ENCODE results near the gene CSTB. TPM values are rescaled to one million over a fixed set of nuclear protein-coding genes. Genes with fewer than 3 reads are reported as not detected.

CSTB gene
- polyA plus RNA-seq, 1 experiment = 58.2 TPM

DNA sequence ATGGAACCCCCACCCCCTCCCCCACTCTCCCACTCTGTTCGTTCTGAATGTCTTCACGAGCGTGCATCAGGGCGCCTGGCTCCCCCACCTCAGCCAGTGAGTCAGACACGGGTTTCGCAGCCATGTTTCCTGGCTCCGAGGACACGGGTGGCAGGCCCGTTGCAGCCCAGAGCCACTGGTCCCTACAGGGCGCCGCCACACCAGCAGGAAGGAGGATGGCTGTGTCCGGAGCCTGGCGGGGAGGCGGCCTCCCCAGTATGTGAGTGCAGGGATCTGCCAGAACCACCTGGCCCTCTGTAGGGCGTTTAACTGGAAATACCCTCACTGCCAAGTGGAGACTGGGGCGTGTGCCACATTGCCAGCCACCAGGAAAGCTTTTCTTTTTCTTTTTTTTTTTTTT lies 18.5 kb downstream of the CSTB start:
- POLR2A ChIA-PET = interaction anchor here (0.6 kb wide), 1 partner anchor 10 kb away, joined by 3 read pairs; no protein-coding TSS in a partner anchor

DNA sequence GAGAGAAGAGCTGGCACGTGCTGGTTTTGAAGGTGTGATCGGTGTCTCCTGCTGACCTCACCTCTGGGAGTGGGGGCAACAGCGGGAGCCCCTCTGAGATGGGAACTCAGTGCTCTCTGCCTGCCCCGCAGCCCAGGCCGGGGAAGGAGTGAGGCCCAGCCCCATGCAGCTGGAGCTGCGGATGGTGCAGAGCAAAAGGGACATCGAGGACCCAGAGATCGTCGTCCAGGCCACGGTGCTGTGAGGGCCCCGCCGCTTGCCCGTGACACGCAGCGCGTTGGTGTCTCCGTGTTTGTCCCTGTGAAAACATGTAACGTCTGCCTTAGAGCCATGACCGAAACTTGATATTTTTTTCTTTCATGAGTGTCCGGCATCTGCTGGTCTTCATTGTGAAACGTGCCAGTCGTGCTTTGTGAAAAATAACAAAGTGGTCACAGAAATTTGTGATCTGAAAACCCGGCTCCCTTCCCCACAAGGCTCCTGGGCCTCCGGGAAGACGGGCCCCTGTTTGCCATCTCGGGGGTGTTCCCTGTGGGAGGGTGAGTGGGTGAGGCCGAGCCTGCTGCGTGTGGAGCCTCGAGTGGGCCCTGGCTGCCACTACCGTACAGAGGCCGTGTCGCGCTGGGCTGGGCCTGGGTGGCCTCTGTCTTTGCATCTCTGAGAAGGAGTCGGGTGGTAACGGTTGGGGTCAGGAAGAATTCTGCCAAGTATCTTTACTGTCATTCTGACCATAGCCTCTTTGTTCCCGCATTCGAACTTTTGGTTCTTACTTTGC lies 20.1 kb downstream of the CSTB start:
- H3K27me3 ChIP-seq (ENCODE audit: control insufficient read depth, insufficient read depth, low read length) = no peaks in the 10 kb centered on the region
- TF ChIP-seq, protein P1, sequence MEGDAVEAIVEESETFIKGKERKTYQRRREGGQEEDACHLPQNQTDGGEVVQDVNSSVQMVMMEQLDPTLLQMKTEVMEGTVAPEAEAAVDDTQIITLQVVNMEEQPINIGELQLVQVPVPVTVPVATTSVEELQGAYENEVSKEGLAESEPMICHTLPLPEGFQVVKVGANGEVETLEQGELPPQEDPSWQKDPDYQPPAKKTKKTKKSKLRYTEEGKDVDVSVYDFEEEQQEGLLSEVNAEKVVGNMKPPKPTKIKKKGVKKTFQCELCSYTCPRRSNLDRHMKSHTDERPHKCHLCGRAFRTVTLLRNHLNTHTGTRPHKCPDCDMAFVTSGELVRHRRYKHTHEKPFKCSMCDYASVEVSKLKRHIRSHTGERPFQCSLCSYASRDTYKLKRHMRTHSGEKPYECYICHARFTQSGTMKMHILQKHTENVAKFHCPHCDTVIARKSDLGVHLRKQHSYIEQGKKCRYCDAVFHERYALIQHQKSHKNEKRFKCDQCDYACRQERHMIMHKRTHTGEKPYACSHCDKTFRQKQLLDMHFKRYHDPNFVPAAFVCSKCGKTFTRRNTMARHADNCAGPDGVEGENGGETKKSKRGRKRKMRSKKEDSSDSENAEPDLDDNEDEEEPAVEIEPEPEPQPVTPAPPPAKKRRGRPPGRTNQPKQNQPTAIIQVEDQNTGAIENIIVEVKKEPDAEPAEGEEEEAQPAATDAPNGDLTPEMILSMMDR (IDR thresholded peaks at IDR 0.05; ENCODE audit: insufficient read depth, low read depth, low read length) = no peak
- ChIA-PET POLR2A (no interaction called here), CTCF (no interaction called here)
- DNase-seq (ENCODE audit: low read depth) = no peak
- peaks cover 56% of the 10 kb centered on the region for H3K36me3 ChIP-seq (ENCODE audit: control insufficient read depth, insufficient read depth, low read length)
- no peak overlapping the region for H3K4me3 ChIP-seq (ENCODE audit: low read depth, low read length)

More for the DNA sequence above, 18.5 kb downstream of the CSTB start:
- CTCF ChIA-PET = interaction anchor here (1.2 kb wide), 1 partner anchor 11 kb away, joined by 3 read pairs; no protein-coding TSS in a partner anchor
- Histone ChIP-seq H3K27me3 (ENCODE audit: control insufficient read depth, insufficient read depth, low read length) (no peaks in the 10 kb centered on the region), H3K4me3 (ENCODE audit: low read depth, low read length) (no peak overlapping the region), H3K36me3 (ENCODE audit: control insufficient read depth, insufficient read depth, low read length) (peaks cover 55% of the 10 kb centered on the region)
- no peak for DNase-seq (ENCODE audit: low read depth)
- TF ChIP-seq, protein P1 (IDR thresholded peaks at IDR 0.05; ENCODE audit: insufficient read depth, low read depth, low read length) = no peak

DNA sequence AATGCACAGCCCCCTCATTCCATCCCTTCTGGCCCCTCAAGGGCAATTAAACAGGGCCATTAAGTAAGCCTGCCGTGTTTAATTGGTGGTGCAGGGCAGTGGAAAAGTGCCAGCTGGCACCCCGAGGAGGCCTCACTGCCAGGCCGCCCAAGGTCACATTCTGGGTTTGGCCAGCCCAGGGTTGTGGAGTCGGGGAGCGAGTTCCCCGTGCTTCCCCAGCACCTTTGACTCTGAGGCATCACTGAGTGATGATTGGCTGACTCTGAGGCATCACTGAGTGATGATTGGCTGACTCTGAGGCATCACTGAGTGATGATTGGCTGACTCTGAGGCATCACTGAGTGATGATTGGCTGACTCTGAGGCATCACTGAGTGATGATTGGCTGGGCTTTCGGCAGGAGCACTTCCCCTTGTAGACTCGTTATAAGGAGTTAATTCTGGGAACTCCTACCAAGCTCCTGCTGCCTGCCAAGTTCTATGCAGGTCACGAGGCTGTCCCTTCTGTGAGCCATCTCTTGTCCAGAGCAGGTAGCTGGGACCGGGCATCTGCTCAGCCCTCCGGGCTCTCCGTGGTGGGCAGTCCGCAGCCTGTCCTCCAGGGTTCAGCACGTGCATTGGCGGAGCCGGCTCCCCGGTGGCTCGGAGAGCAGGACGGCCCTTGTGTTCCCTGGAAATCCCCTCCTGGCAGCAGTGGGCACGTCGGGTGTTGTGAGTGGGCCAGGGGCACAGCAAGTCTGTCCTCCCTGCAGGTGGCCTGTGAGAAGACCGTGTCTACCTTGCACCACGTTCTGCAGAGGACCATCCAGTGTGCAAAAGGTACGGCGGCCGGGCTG lies 20.9 kb downstream of the CSTB start:
- Histone ChIP-seq H3K4me3 (ENCODE audit: low read depth, low read length) (no peak overlapping the region), H3K36me3 (ENCODE audit: control insufficient read depth, insufficient read depth, low read length) (peaks cover 55% of the 10 kb centered on the region), H3K27me3 (ENCODE audit: control insufficient read depth, insufficient read depth, low read length) (no peaks in the 10 kb centered on the region)
- CTCF ChIA-PET = no interaction called here
- POLR2A ChIA-PET = no interaction called here
- DNase-seq (ENCODE audit: low read depth) = no peak
- TF ChIP-seq, protein P1 (IDR thresholded peaks at IDR 0.05; ENCODE audit: insufficient read depth, low read depth, low read length) = no peak

DNA sequence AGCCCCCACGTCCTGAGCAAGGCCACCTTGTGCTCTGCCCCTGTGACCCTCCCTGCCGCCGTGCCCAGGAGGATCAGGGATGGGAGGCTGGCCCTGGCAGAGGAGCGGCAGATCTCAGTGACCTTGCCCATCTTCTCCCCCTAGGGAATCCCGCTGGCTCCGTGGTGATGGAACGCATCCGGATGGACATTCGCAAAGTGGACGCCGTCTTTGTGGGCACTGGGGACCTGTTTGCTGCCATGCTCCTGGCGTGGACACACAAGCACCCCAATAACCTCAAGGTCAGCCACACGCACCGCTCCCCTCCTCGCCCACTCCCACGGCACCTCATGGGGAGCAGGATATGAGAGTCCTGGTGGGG lies 22.7 kb downstream of the CSTB start:
- Histone ChIP-seq H3K27me3 (ENCODE audit: control insufficient read depth, insufficient read depth, low read length) (no peaks in the 10 kb centered on the region), H3K36me3 (ENCODE audit: control insufficient read depth, insufficient read depth, low read length) (peaks cover 59% of the 10 kb centered on the region), H3K4me3 (ENCODE audit: low read depth, low read length) (no peak overlapping the region)
- TF ChIP-seq, protein P1 (IDR thresholded peaks at IDR 0.05; ENCODE audit: insufficient read depth, low read depth, low read length) = no peak
- ChIA-PET POLR2A (no interaction called here), CTCF (no interaction called here)
- DNase-seq (ENCODE audit: low read depth) = no peak

DNA sequence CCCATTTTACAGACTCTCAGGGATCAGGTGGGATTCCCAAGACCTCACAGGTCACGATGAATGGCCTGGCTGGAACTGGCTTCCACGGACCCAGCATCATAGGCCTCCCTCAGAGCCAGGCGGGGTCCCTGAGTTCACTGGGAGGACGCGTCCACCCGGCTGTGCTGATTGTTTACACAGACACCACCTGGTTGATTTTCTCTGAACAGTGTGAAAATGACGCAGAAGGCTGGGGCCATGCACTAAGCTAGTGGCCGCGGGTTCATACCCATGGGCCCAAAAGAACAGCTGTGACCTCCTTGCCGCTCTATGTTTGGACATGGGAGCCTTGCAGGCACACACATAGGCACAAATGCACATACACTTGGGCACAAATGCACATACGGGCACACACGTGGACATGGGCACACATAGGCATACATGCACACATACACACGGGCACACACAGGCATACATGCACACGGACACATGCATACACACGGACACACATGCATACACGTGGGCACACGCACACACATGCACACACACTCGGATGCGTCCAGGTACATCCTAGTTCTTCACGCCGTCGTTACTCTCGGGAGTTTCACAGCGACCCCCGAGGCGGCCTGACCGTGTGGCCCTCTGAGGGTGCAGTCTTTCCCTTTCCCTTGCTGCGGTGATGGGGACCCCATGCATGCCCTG lies 23.2 kb downstream of the CSTB start:
- DNase-seq (ENCODE audit: low read depth) = no peak
- no peak overlapping the region for H3K4me3 ChIP-seq (ENCODE audit: low read depth, low read length)
- POLR2A ChIA-PET = no interaction called here
- CTCF ChIA-PET = no interaction called here
- H3K27me3 ChIP-seq (ENCODE audit: control insufficient read depth, insufficient read depth, low read length) = no peaks in the 10 kb centered on the region
- TF ChIP-seq, protein P1 (IDR thresholded peaks at IDR 0.05; ENCODE audit: insufficient read depth, low read depth, low read length) = no peak
- peaks cover 60% of the 10 kb centered on the region for H3K36me3 ChIP-seq (ENCODE audit: control insufficient read depth, insufficient read depth, low read length)
